NOMO-1 treated with DMSO at 0.1 percent for 48 hours (cell line): Measurements from ENCODE around the gene VPS37D.
"Not testable (repeated sequence)": the region's sequence is repeated elsewhere in the genome, so short reads cannot be mapped to it uniquely, and the experiment has no call there.

Source experiments
- DNase-seq: peaks from one replicate; lab custom pipeline; 2025; ENCODE audit not compliant: unreplicated experiment; lab: John Stamatoyannopoulos, UW

The VPS37D gene, protein sequence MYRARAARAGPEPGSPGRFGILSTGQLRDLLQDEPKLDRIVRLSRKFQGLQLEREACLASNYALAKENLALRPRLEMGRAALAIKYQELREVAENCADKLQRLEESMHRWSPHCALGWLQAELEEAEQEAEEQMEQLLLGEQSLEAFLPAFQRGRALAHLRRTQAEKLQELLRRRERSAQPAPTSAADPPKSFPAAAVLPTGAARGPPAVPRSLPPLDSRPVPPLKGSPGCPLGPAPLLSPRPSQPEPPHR

GRCh38 chr7:73667344-73668102 is at the start of gene VPS37D:
Gene VPS37D, plus strand, starts transcription at chr7:73667831. Its CDS starts 128 bp downstream, at chr7:73667959.
- peak; percentile 98 for DNase-seq

DNA sequence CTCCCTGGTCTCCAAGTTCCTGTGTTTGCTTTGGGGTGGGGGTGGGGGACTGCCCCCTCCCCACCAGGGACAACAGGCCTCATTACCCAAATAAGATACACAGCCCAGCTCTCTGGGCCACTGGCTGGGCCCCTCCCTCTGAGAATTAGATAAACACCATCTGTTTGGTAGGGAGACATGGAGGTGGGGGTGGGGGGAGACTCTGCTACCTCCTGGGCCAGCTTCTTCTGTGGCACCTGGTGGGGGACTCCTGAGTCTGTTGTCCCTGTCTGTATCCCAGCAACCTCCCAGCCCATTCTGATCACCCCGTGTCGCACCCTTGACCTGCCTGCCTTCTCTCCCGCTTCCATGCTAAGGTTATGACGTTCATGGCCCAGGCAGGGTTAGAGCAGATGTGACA is 49.1 kb upstream of the VPS37D start:
- no peak for DNase-seq

DNA sequence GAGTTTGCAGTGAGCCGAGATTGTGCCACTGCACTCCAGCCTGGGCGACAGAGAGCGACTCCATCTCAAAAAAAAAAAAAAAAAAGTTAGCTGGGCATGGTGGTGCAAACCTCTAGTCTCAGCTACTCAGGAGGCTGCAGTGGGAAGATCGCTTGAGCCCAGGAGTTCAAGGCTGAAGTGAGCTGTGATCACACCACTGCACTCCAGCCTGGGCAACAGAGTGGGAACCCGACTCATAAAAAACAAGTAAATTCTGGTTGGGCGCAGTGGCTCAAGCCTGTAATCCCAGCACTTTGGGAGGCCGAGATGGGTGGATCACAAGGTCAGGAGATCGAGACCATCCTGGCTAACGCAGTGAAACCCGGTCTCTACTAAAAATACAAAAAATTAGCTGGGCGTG is 48.2 kb upstream of the VPS37D start:
- DNase-seq, result not testable (repeated sequence)

GRCh38 chr7:73621168-73622063 is 46.2 kb upstream of the VPS37D start:
- DNase-seq, result no peak

- DNase-seq, result no peak
Measured at GRCh38 chr7:73622527-73622908, 45.1 kb upstream of the VPS37D start.

DNA sequence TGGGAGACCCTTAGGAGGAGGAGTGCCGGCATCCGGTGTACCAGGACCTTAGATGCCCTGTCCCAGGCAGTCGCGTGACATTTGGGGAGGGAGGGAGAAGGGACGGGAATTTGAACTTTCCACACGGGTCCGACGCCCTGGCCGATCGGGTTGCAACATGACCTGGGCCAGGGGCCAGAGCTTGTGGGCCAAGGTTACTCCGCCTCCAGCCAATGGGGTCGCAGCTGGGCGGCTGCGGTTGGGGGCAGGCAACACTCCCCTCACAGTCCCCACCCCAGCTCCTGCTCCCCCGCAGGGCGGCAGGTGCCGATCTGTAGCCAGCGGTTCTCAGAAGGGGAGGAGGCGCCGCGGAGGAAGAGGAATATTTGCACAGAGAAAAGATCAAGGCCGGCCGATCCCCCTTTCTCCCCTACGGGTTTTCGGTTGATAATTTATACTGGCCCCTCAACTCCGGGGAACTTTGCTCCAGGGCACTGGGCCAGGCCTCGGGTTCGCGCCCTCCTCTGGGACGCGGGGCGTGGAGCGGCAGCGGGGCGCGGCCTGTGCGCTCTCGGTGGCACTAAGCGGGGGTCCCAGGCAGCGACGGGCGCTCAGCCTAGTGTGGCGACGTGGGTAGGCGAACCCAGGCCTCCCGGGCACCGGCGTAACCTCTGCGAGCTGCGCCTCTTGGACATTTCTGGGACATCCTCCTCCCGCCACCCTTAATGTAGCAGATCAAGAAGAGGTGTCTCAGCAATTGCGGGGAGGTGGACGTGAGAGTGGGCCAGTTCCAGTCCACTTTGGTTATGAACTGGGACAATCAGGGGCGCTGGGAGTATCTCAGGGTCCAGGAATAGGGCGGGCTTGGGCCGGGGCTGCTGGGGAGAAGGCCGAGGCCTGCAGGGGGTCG is 44.5 kb upstream of the VPS37D start:
- no peak for DNase-seq

GRCh38 chr7:73623798-73624668 is 43.6 kb upstream of the VPS37D start, which contains the start of gene MLXIPL:
Gene MLXIPL, minus strand, starts transcription at chr7:73624522. Its CDS starts 30 bp downstream, at chr7:73624492.
- DNase-seq, result no peak

DNA sequence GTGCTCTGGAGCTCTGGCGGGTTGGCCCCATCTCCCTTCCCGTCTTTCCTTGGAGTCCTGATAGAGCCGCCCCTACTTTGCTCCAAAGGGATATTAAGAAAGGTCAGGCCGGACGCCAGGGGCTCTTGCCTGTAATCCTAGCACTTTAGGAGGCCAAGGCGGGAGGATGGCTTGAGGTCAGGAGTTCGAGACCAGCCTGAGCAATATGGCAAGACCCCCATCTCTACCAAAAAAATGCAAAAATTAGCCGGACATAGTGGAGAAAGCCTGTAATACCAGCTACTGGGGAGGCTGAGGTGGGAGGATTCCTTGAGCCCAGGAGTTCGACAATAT is 43.0 kb upstream of the VPS37D start:
- DNase-seq, result no peak

GRCh38 chr7:73625276-73625675 is 42.4 kb upstream of the VPS37D start:
- DNase-seq, result no peak

GRCh38 chr7:73626814-73627213 is 40.8 kb upstream of the VPS37D start:
- DNase-seq, result no peak

DNA sequence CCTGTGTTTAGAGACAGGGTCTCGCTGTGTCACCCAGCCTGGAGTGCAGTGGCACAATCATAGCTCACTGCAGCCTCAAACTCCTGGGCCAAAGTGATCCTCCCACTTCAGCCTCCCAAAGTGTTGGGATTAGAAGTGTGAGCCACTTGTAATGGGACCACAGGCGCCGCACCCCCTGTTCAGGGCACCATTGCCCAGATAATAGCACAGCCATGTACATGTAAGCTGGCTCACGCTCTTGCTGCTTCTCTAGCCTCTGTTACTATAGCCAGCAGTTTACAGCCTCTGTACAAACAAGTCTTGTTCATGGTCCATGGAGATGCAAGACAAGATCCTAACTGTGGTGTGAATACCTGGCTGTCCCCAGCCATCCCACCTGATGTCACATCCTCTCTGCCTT is 39.1 kb upstream of the VPS37D start:
- no peak for DNase-seq

DNA sequence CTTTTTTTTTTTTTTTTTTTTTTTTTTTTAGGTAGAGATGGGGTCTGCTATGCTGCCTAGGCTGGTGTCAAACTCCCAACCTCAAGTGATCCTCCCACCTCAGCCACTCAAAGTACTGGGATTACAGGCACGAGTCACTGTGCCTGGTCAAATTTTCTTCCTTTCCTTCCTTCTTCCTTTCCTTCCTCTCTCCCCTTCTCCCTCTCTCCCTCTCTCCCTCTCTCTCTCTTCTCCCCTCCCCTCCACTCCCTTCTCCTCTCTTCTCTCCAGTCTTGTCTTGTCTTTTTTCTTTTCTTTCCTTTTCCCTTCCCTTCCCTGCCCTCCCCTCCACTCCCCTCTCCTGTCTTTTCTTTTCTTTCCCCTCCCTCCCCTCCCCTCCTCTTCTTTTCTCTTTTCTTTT is 36.1 kb upstream of the VPS37D start:
- no peak for DNase-seq

- no peak for DNase-seq
Measured at GRCh38 chr7:73633323-73633722, 34.3 kb upstream of the VPS37D start.

DNA sequence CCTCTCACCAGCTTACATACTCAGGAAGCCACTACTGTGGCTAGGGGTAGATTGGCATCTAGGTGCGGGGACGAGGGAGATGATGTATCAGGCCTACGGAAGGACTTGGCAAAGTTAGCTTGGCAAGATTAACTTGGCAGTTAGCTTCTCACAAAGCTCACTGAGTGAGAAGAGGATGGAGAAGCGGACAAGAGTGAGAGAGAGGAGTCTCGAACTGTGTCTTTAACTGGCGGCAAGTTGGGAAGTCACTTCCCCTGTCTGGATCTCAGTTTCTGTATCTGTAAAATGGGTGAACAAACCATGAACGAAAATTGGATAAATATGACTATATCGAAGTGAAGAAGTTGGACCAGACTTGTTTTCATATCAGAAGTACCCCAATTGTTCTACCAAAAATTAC is 33.8 kb upstream of the VPS37D start:
- DNase-seq, result no peak

- no peak for DNase-seq
Measured at GRCh38 chr7:73635428-73636200, 32.0 kb upstream of the VPS37D start.

- no peak for DNase-seq
Measured at GRCh38 chr7:73638911-73639310, 28.7 kb upstream of the VPS37D start.

DNA sequence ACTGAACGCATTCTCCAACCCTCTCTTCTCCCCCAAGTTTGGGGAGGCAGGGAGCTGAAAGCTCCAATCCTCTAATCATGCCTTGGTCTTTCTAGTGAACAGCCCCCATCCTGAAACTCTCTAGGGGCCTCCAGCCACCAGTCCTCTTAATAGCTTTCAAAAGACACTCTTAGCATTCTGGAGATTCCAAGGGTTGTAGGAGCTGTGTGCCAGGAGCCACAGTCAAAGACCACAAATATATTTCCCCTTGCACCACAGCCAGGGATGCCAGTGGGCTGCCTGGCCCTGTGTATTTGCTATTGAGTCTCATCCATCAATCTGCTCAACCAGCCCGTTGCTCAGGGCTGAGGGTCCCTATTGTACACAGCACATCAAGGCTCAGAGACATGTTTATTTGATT is 24.8 kb upstream of the VPS37D start:
- DNase-seq, result no peak

DNA sequence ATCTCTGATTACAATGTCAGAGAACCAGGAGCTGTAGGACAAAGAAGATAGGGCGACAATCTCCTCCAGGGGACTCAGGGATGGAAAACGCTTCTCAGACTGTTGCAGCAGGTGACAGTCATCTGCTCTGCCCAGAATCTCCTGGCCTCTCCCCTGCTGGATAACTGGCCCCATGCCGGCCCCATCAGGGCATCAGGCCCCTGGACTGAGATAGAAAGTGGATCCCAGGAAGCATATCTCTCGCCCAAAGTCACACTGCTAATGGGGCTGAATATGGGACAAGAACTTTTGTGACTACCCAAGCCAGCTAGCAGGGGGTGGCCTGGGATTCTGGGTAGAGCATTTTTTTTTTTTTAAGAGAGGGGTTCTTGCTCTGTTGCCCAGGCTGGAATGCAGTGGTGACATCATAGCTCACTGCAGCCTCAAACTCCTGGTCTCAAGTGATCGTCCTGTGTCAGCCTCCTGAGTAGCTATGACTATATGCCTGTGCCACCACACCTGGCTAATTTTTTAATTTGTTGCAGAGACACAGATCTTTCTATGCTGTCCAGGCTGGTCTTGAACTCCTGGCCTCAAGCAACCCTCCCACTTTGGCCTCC is 22.8 kb upstream of the VPS37D start:
- no peak for DNase-seq
